Measurements from ENCODE around the gene ANKS4B. TPM values are rescaled to one million over a fixed set of nuclear protein-coding genes. Genes with fewer than 3 reads are reported as not detected.

The ANKS4B gene
- polyA plus RNA-seq, 4 donors = 15.9 to 54.7 (median 32.9) TPM

- no peak for DNase-seq
- Histone ChIP-seq H3K4me1 (ENCODE audit: control insufficient read depth in 3 of 3, insufficient read depth in 2 of 3, low read depth in 1 of 3, low read length in 2 of 3) (peaks cover 0 to 16% (median 2%) of the 10 kb centered on the region in 3 donors), H3K27me3 (ENCODE audit: control insufficient read depth in 3 of 3, insufficient read depth in 3 of 3, low read length in 3 of 3) (no peaks in the 10 kb centered on the region), H3K36me3 (ENCODE audit: control insufficient read depth in 3 of 3, insufficient read depth in 2 of 3, low read depth in 1 of 3, low read length in 3 of 3) (no peaks in the 10 kb centered on the region), H3K9me3 (ENCODE audit: control insufficient read depth in 2 of 2, insufficient read depth in 1 of 2, low read depth in 1 of 2, low read length in 1 of 2) (no peaks in the 10 kb centered on the region), H3K27ac (ENCODE audit: low read depth in 1 of 3, low read length in 2 of 3) (no peak overlapping the region), H3K4me3 (ENCODE audit: low read depth in 1 of 3, low read length in 3 of 3) (no peak overlapping the region)
- WGBS, 3 donors = 74 to 82% (median 82%) methylated on average over 4 of the region's 4 CpGs
- no peak for FAIRE-seq
Observed at GRCh38 chr16:21222495-21223337, 10.8 kb upstream of the ANKS4B start.

GRCh38 chr16:21223787-21224186 lies 9.7 kb upstream of the ANKS4B start:
- no peaks in the 10 kb centered on the region for H3K9me3 ChIP-seq (ENCODE audit: control insufficient read depth in 2 of 2, insufficient read depth in 1 of 2, low read depth in 1 of 2, low read length in 1 of 2)
- FAIRE-seq = no peak
- no peaks in the 10 kb centered on the region for H3K27me3 ChIP-seq (ENCODE audit: control insufficient read depth in 3 of 3, insufficient read depth in 3 of 3, low read length in 3 of 3)
- H3K36me3 ChIP-seq (ENCODE audit: control insufficient read depth in 3 of 3, insufficient read depth in 2 of 3, low read depth in 1 of 3, low read length in 3 of 3) = no peaks in the 10 kb centered on the region
- no peak for DNase-seq
- 26 to 63% (median 43%) methylated on average over 9 of the region's 9 CpGs for WGBS, 3 donors
- H3K4me3 ChIP-seq (ENCODE audit: low read depth in 1 of 3, low read length in 3 of 3) = no peak overlapping the region
- H3K4me1 ChIP-seq (ENCODE audit: control insufficient read depth in 3 of 3, insufficient read depth in 2 of 3, low read depth in 1 of 3, low read length in 2 of 3) = peaks cover 0 to 20% (median 2%) of the 10 kb centered on the region in 3 donors
- H3K27ac ChIP-seq (ENCODE audit: low read depth in 1 of 3, low read length in 2 of 3) = no peak overlapping the region

GRCh38 chr16:21224800-21225199 lies 8.7 kb upstream of the ANKS4B start:
- no peak overlapping the region for H3K27ac ChIP-seq (ENCODE audit: low read depth in 1 of 3, low read length in 2 of 3)
- no peaks in the 10 kb centered on the region for H3K27me3 ChIP-seq (ENCODE audit: control insufficient read depth in 3 of 3, insufficient read depth in 3 of 3, low read length in 3 of 3)
- no peaks in the 10 kb centered on the region for H3K36me3 ChIP-seq (ENCODE audit: control insufficient read depth in 3 of 3, insufficient read depth in 2 of 3, low read depth in 1 of 3, low read length in 3 of 3)
- WGBS, 3 donors = 54 to 75% (median 56%) methylated on average over 2 of the region's 2 CpGs
- no peaks in the 10 kb centered on the region for H3K9me3 ChIP-seq (ENCODE audit: control insufficient read depth in 2 of 2, insufficient read depth in 1 of 2, low read depth in 1 of 2, low read length in 1 of 2)
- DNase-seq = no peak
- no peak overlapping the region for H3K4me3 ChIP-seq (ENCODE audit: low read depth in 1 of 3, low read length in 3 of 3)
- H3K4me1 ChIP-seq (ENCODE audit: control insufficient read depth in 3 of 3, insufficient read depth in 2 of 3, low read depth in 1 of 3, low read length in 2 of 3) = peaks cover 0 to 20% (median 2%) of the 10 kb centered on the region in 3 donors
- no peak for FAIRE-seq

GRCh38 chr16:21226749-21227148 lies 6.8 kb upstream of the ANKS4B start:
- FAIRE-seq = no peak
- H3K27me3 ChIP-seq (ENCODE audit: control insufficient read depth in 3 of 3, insufficient read depth in 3 of 3, low read length in 3 of 3) = no peaks in the 10 kb centered on the region
- no peak for DNase-seq
- no peaks in the 10 kb centered on the region for H3K9me3 ChIP-seq (ENCODE audit: control insufficient read depth in 2 of 2, insufficient read depth in 1 of 2, low read depth in 1 of 2, low read length in 1 of 2)
- no peak overlapping the region for H3K27ac ChIP-seq (ENCODE audit: low read depth in 1 of 3, low read length in 2 of 3)
- peaks cover 0 to 31% (median 2%) of the 10 kb centered on the region in 3 donors for H3K4me1 ChIP-seq (ENCODE audit: control insufficient read depth in 3 of 3, insufficient read depth in 2 of 3, low read depth in 1 of 3, low read length in 2 of 3)
- H3K36me3 ChIP-seq (ENCODE audit: control insufficient read depth in 3 of 3, insufficient read depth in 2 of 3, low read depth in 1 of 3, low read length in 3 of 3) = no peaks in the 10 kb centered on the region
- H3K4me3 ChIP-seq (ENCODE audit: low read depth in 1 of 3, low read length in 3 of 3) = no peak overlapping the region

GRCh38 chr16:21227866-21228265 lies 5.6 kb upstream of the ANKS4B start:
- Histone ChIP-seq H3K9me3 (ENCODE audit: control insufficient read depth in 2 of 2, insufficient read depth in 1 of 2, low read depth in 1 of 2, low read length in 1 of 2) (no peaks in the 10 kb centered on the region), H3K27me3 (ENCODE audit: control insufficient read depth in 3 of 3, insufficient read depth in 3 of 3, low read length in 3 of 3) (no peaks in the 10 kb centered on the region), H3K4me1 (ENCODE audit: control insufficient read depth in 3 of 3, insufficient read depth in 2 of 3, low read depth in 1 of 3, low read length in 2 of 3) (peaks cover 0 to 33% (median 2%) of the 10 kb centered on the region in 3 donors), H3K4me3 (ENCODE audit: low read depth in 1 of 3, low read length in 3 of 3) (no peak overlapping the region), H3K27ac (ENCODE audit: low read depth in 1 of 3, low read length in 2 of 3) (no peak overlapping the region), H3K36me3 (ENCODE audit: control insufficient read depth in 3 of 3, insufficient read depth in 2 of 3, low read depth in 1 of 3, low read length in 3 of 3) (no peaks in the 10 kb centered on the region)
- DNase-seq (no peak), FAIRE-seq (no peak)

GRCh38 chr16:21228361-21228872 lies 5.1 kb upstream of the ANKS4B start:
- FAIRE-seq = no peak

GRCh38 chr16:21233045-21233520 lies 416 bp upstream of the ANKS4B start:
- DNase-seq (no peak), FAIRE-seq (no peak)
- H3K4me3 ChIP-seq (ENCODE audit: low read depth in 1 of 3, low read length in 3 of 3) = no peak overlapping the region
- H3K36me3 ChIP-seq (ENCODE audit: control insufficient read depth in 3 of 3, insufficient read depth in 2 of 3, low read depth in 1 of 3, low read length in 3 of 3) = peaks cover 0 to 15% (median 0%) of the 10 kb centered on the region in 3 donors
- 87 to 94% (median 90%) methylated on average over 1 of the region's 1 CpG for WGBS, 3 donors
- H3K9me3 ChIP-seq (ENCODE audit: control insufficient read depth in 2 of 2, insufficient read depth in 1 of 2, low read depth in 1 of 2, low read length in 1 of 2) = no peaks in the 10 kb centered on the region
- peak overlapping the region in 2 of 3 donors; percentile 41 to 92 for H3K27ac ChIP-seq (ENCODE audit: low read depth in 1 of 3, low read length in 2 of 3)
- no peaks in the 10 kb centered on the region for H3K27me3 ChIP-seq (ENCODE audit: control insufficient read depth in 3 of 3, insufficient read depth in 3 of 3, low read length in 3 of 3)
- H3K4me1 ChIP-seq (ENCODE audit: control insufficient read depth in 3 of 3, insufficient read depth in 2 of 3, low read depth in 1 of 3, low read length in 2 of 3) = peaks cover 0 to 35% (median 3%) of the 10 kb centered on the region in 3 donors

More at GRCh38 chr16:21228361-21228872, 5.1 kb upstream of the ANKS4B start:
- Histone ChIP-seq H3K4me3 (ENCODE audit: low read depth in 1 of 3, low read length in 3 of 3) (no peak overlapping the region), H3K27me3 (ENCODE audit: control insufficient read depth in 3 of 3, insufficient read depth in 3 of 3, low read length in 3 of 3) (no peaks in the 10 kb centered on the region), H3K27ac (ENCODE audit: low read depth in 1 of 3, low read length in 2 of 3) (no peak overlapping the region), H3K4me1 (ENCODE audit: control insufficient read depth in 3 of 3, insufficient read depth in 2 of 3, low read depth in 1 of 3, low read length in 2 of 3) (peaks cover 0 to 34% (median 2%) of the 10 kb centered on the region in 3 donors), H3K9me3 (ENCODE audit: control insufficient read depth in 2 of 2, insufficient read depth in 1 of 2, low read depth in 1 of 2, low read length in 1 of 2) (no peaks in the 10 kb centered on the region), H3K36me3 (ENCODE audit: control insufficient read depth in 3 of 3, insufficient read depth in 2 of 3, low read depth in 1 of 3, low read length in 3 of 3) (no peaks in the 10 kb centered on the region)
- DNase-seq = no peak
- WGBS, 3 donors = 69 to 92% (median 77%) methylated on average over 2 of the region's 2 CpGs

GRCh38 chr16:21235199-21235585 lies 1.7 kb downstream of the ANKS4B start:
- Histone ChIP-seq H3K9me3 (ENCODE audit: control insufficient read depth in 2 of 2, insufficient read depth in 1 of 2, low read depth in 1 of 2, low read length in 1 of 2) (no peaks in the 10 kb centered on the region), H3K27ac (ENCODE audit: low read depth in 1 of 3, low read length in 2 of 3) (peak overlapping the region; percentile 15 to 92 (median 70)), H3K27me3 (ENCODE audit: control insufficient read depth in 3 of 3, insufficient read depth in 3 of 3, low read length in 3 of 3) (no peaks in the 10 kb centered on the region), H3K4me1 (ENCODE audit: control insufficient read depth in 3 of 3, insufficient read depth in 2 of 3, low read depth in 1 of 3, low read length in 2 of 3) (peaks cover 0 to 28% (median 3%) of the 10 kb centered on the region in 3 donors), H3K4me3 (ENCODE audit: low read depth in 1 of 3, low read length in 3 of 3) (peak overlapping the region; percentile 28 to 85 (median 63)), H3K36me3 (ENCODE audit: control insufficient read depth in 3 of 3, insufficient read depth in 2 of 3, low read depth in 1 of 3, low read length in 3 of 3) (peaks cover 0 to 20% (median 0%) of the 10 kb centered on the region in 3 donors)
- FAIRE-seq = no peak
- DNase-seq = peak; percentile 60 to 81
- 13 to 46% (median 35%) methylated on average over 3 of the region's 3 CpGs for WGBS, 3 donors

Measured in small intestine (tissue), 7 donors.